ENCODE results near the gene CLEC2A. TPM values are rescaled to one million over a fixed set of nuclear protein-coding genes. Genes with fewer than 3 reads are reported as not detected.

Gene CLEC2A
- total and polyA plus RNA-seq, 9 of the 15 experiments (the other 6 are each of a cell fraction or from before 2014, with no cell fraction given) = not detected

DNA sequence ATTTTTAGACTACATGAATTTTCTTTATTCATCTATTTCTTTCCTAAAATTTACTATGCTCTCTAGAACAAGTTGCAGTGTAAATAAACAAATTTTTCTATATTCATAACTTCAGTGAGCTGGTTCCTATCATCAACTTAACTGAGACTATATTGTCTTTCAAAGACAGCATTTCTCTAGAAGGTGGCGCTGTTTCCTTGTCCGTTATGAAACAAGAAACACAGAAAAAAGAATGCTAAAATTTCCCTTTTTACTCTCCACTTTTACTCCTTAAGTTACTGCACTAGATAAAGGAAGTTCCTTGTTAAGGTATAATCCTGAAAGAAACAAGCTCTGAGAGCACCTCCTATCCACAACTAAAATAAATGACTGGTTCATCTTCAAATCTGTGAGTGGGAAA is 8.2 kb upstream of the CLEC2A start:
- H4K20me1 ChIP-seq (replicated peaks; ENCODE audit: control insufficient read depth, insufficient read depth, low read length) = no peaks in the 10 kb centered on the region
- no peak overlapping the region for H2AFZ ChIP-seq (ENCODE audit: low read depth, low read length)
- no peak for TF ChIP-seq ZNF444 (CRISPR knock-in tag; IDR thresholded peaks at IDR 0.05)
- no peak for TF ChIP-seq STAG1 (CRISPR knock-in tag; IDR thresholded peaks at IDR 0.05; ENCODE audit: borderline replicate concordance)
- TF ChIP-seq, protein P1, sequence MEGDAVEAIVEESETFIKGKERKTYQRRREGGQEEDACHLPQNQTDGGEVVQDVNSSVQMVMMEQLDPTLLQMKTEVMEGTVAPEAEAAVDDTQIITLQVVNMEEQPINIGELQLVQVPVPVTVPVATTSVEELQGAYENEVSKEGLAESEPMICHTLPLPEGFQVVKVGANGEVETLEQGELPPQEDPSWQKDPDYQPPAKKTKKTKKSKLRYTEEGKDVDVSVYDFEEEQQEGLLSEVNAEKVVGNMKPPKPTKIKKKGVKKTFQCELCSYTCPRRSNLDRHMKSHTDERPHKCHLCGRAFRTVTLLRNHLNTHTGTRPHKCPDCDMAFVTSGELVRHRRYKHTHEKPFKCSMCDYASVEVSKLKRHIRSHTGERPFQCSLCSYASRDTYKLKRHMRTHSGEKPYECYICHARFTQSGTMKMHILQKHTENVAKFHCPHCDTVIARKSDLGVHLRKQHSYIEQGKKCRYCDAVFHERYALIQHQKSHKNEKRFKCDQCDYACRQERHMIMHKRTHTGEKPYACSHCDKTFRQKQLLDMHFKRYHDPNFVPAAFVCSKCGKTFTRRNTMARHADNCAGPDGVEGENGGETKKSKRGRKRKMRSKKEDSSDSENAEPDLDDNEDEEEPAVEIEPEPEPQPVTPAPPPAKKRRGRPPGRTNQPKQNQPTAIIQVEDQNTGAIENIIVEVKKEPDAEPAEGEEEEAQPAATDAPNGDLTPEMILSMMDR (IDR thresholded peaks at IDR 0.05 in 2 of 3, conservative IDR thresholded peaks at IDR 0.05 in 1 of 3; ENCODE audit: insufficient read depth in 2 of 3, low read depth in 1 of 3, low read length in 3 of 3) = peak in 1 of 3 experiments; percentile 40; a peak in 2 of 6 replicates
- TF ChIP-seq RAD21 (CRISPR knock-in tag; conservative IDR thresholded peaks at IDR 0.05 in 1 of 2, IDR thresholded peaks at IDR 0.05 in 1 of 2) = peak in 1 of 2 experiments; percentile 21; a peak in 2 of 4 replicates
- no TSS peak for BruUV-seq (replicated peaks)
- DNase-seq (ENCODE audit: extremely low read depth in 1 of 4, low spot score in 3 of 4) (peak in 1 of 4 experiments; percentile 22), ATAC-seq (no peak), FAIRE-seq (no peak)
- H3K79me2 ChIP-seq (ENCODE audit: control insufficient read depth, insufficient read depth, low read length) = no peaks in the 10 kb centered on the region
- peaks cover 3 to 7% of the 10 kb centered on the region in 2 experiments for H3K27me3 ChIP-seq (ENCODE audit: control insufficient read depth in 2 of 2, insufficient read depth in 2 of 2, low read length in 2 of 2)
- intact Hi-C loops (cut with micrococcal nuclease) = no loop called here
- H3K4me2 ChIP-seq (ENCODE audit: insufficient read depth, low read length) = no peak overlapping the region
- 4% methylated on average over 2 of the region's 2 CpGs for WGBS (ENCODE audit: insufficient coverage, low coverage, missing lambda C conversion rate)
- H3K36me3 ChIP-seq (ENCODE audit: control insufficient read depth, insufficient read depth, low read length) = no peaks in the 10 kb centered on the region
- ChIA-PET CTCF (ENCODE audit: low intra/inter-chr PET ratio) (no interaction called here), POLR2A (no interaction called here)
- no peak overlapping the region for H3K9ac ChIP-seq (ENCODE audit: insufficient read depth in 1 of 2, low read depth in 2 of 2, low read length in 2 of 2)
- in situ Hi-C loops (cut with MboI) = no loop called here
- H3K9me1 ChIP-seq (ENCODE audit: control insufficient read depth, insufficient read depth, low read length) = no peaks in the 10 kb centered on the region
- no peaks in the 10 kb centered on the region for H3K9me3 ChIP-seq (replicated peaks; ENCODE audit: control insufficient read depth, insufficient read depth, low read depth, low read length)
- H3K4me3 ChIP-seq = no peak overlapping the region
- peaks cover 0 to 4% of the 10 kb centered on the region in 2 experiments; a peak in 2 of 5 replicates for H3K4me1 ChIP-seq (replicated peaks in 1 of 2; ENCODE audit: control insufficient read depth in 2 of 2, insufficient read depth in 2 of 2, low read length in 2 of 2)
- H3K27ac ChIP-seq (ENCODE audit: extremely low read depth, low read depth, low read length) = no peak overlapping the region
